Keratinocyte (primary cell): ENCODE data around the gene GCNT3.

Experiments
- EZH2 ChIP-seq: IDR thresholded peaks from one replicate; pipeline ENCODE4 v1.6.1; 2012; ENCODE audit warnings: inconsistent platforms, mild to moderate bottlenecking, low read length, moderate library complexity
- TF ChIP-seq, protein P1 (sequence below), 3 experiments: IDR thresholded peaks in 1 of 3; conservative IDR thresholded peaks in 1 of 3; optimal IDR thresholded peaks in 1 of 3; 2 replicates in 2 of 3; 3 replicates in 1 of 3; pipeline versions ENCODE3 to v1.5.1; 2011; ENCODE audit warnings: low read length in 3 of 3, mild to moderate bottlenecking in 3 of 3, moderate library complexity in 2 of 3, control low read depth in 1 of 3, inconsistent platforms in 1 of 3; ENCODE audit not compliant: insufficient read depth in 2 of 3; ENCODE audit errors: extremely low read depth in 1 of 3

DNA sequence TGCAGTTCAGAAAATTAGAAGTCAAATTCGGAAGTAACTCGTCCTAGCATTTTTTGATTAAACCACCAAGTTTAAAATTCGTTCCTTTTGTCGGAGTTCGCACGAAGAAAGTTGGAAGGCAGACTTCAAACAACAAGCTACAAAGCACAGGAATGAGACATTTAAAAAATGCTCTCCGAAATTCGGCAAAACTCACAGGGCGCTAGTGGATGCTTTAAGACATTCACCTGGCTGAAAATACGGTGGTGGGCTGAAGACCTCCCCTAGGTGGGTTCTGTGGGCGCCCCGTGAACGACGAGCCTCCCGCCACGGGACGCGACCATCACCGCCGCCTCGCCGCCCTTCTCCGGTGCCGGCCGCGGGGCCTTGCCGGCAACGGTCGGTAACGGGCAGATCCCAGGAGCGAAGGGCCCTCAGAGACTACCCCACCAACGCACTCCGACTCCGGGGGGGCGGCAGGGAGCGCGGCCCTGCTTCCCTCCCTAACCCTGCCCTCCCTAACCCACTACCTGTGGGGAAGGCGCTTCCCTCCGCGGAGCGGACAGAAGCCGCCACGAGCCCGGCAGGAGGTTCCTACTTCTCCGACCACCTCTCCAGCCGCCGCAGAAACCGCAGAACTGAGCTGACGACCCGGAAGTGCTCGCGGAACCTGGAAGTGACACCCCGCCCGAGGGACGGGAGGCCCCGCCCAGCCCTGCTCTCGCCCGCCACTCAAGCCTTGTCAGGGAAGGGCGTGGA, 45.5 kb downstream of the GCNT3 start, which contains the start of gene GTF2A2:
- TF ChIP-seq EZH2 = no peak
- TF ChIP-seq, protein P1, sequence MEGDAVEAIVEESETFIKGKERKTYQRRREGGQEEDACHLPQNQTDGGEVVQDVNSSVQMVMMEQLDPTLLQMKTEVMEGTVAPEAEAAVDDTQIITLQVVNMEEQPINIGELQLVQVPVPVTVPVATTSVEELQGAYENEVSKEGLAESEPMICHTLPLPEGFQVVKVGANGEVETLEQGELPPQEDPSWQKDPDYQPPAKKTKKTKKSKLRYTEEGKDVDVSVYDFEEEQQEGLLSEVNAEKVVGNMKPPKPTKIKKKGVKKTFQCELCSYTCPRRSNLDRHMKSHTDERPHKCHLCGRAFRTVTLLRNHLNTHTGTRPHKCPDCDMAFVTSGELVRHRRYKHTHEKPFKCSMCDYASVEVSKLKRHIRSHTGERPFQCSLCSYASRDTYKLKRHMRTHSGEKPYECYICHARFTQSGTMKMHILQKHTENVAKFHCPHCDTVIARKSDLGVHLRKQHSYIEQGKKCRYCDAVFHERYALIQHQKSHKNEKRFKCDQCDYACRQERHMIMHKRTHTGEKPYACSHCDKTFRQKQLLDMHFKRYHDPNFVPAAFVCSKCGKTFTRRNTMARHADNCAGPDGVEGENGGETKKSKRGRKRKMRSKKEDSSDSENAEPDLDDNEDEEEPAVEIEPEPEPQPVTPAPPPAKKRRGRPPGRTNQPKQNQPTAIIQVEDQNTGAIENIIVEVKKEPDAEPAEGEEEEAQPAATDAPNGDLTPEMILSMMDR (optimal IDR thresholded peaks at IDR 0.05 in 1 of 3, IDR thresholded peaks at IDR 0.05 in 1 of 3, conservative IDR thresholded peaks at IDR 0.05 in 1 of 3; ENCODE audit: extremely low read depth in 1 of 3, insufficient read depth in 2 of 3, low read length in 3 of 3) = no peak
